Measurements from ENCODE around the gene SPECC1.

- no peak for TF ChIP-seq CTCF (IDR thresholded peaks at IDR 0.05)
- no peak for TF ChIP-seq POLR2A (IDR thresholded peaks at IDR 0.05)
Observed at GRCh38 chr17:20207262-20207985, 198.3 kb downstream of the SPECC1 start.

All from adrenal gland (tissue), 5 donors.